GM18520 (cell line): ENCODE measurements around the gene LIG4.
"Not testable (repeated sequence)": the region's sequence is repeated elsewhere in the genome, so short reads cannot be mapped to it uniquely, and the experiment has no call there.

Source experiments
- ATAC-seq: cut with Tn5 transposase; IDR thresholded peaks from one replicate; pipeline ENCODE4 v1.9.1; 2021; ENCODE audit not compliant: unreplicated experiment

Gene LIG4

DNA sequence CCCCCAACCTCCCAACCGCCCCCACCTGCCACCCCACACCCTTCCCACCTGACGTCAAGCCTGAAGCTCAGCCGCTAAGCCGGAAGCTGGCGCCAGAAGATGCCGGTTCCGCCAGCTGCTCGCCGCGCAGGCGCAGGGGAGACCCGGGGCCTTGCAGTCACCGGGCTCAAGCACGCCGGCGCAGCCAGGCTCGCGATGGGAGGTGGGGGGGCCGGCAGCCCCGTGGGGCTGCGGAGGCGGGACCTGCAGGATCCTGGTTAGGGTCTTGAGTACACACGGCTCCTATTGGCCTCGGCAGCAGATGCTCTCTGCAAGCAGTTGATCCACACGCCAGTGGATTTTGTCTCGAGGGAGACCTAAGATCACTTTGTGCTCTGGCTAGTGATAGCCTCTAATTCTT, at the start of gene LIG4:
LIG4 (minus strand) TSS at position 101 of the 400 bp plus-strand sequence. CDS start 4,268 bp downstream, outside the sequence.
- ATAC-seq: peak; percentile 73

DNA sequence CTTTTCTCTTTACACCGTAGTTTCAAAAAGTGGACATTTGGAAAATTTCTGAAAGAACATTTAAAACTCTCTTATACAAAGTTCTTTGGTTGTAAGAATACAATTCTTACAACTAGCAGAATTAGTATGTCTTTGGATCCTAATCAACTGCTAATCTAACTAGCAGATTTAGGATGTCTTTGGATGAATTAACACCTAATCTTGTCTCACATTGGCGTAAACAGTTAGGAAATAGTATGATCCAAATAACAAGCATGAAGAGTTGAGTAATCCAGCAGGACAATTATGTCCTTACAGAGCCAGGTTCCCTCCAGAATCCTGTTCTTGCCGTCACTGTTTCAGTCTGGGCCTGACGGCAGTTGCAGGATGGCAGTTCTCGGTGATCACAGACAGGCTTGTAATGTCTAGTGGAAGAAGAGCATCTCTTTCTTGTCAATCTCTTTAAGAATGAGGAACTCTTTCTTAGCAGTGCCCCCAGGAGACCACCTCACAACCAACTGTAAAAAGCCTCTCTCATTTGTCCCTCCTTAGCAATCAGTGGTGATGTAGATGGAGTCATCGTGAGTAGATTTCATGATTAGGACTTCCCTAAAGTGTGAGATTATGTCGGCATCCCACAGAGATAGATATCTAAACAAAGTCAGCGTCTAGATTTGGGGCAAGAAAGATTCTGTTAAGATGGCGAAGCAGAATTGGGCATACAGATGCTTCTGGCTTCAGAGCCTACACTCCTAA, 48.5 kb upstream of the LIG4 start:
- ATAC-seq: no peak

DNA sequence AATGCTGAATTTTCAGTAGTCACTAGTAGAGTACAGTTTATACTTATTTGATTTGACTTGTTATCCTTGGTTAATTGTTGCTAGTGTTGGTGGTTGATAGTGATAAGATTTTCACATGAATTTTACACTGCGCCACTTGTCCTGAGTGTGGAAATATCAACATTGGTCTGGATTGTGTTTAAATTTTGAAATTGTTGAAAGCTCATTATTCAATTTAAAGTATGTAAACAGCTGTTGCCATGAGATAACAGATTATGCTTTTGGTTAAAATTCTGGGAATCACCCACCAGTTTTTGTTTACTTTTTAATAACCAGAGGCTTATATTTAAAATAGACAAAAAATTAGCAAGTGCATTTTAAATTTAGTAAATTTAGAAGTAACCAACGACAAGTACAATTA, 41.9 kb upstream of the LIG4 start:
- ATAC-seq: no peak

DNA sequence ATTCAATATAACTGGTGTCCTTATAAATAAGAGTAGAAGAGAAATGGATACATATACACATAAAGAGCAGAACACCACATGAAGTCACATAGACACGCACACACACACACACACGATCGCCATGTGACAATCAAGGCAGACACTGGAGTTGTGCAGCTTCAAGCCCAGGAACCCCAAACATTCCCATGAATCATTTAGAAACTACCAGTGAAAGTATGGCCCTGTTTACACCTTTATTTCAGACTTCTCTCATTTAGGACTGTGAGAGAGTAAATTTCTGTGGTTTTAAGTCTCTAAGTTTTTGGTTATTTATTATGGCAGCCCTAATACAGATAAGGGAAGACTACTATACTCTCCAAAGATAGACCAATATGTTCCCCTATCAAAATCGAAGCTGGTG, 33.8 kb upstream of the LIG4 start:
- ATAC-seq: no peak

DNA sequence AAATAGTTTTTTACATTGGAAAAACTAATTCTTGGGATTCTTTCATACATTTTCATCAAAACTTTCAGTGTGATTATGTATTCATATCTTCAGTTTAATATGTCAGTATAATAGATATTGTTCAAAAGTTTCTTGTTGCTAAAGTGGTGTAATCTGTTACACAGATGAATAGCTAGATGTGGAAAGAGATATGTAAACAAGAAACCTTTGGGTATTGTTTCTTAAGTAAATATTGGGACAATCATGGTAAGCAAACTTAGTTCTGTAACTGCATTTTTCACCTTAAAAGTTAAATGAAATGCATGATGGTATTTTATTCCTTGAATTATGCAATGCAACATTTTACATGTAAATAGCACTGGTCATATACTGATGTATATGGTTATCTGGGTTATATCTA, 15.0 kb upstream of the LIG4 start:
- no peak for ATAC-seq

DNA sequence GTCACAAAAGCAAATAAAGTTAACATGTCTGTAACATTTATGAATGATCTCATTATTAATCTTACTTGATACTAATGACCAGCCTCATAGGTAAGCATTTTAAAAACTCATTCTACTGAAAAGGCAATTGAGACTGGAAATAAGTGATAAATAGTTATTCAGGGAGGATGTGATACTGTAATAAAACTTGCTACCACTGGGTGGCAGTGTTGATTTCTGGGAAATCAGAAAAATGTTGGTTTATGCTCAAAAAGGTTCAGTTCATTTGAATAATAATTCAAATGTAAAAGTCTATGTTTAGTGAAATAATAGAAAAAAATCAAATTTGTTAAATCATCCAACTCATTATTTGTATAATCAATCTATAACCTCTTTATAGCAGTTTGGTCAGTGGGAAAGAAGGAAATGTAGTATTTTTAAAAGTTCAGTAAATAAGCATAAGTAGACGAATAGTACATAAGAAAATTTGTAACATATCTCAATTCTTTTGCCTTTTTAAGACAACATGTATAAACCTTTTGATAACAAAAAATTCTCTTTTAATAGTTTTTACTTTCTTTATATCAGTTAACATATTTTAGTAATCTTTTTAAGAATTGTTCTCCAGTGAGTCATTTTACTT, 12.4 kb upstream of the LIG4 start:
- no peak for ATAC-seq

DNA sequence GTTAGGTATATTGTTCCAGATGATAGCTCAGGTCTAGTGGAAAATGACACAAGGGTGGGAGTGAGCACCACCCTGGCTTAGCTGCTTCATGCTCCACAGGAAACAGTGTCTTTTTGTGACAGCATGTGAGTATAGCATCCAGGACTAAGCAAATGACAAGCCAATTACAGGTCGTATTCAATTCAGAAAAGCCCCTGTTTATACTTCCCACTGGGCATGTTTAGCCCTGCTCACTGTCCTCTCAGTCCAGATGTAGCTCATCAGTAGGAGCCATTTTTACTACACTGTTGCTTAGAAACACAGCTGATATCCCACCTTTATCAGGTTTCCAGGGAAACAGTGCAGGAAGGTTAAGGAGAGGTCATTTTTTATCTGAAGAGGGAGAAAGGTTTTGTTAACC, 10.8 kb upstream of the LIG4 start:
- ATAC-seq: no peak

DNA sequence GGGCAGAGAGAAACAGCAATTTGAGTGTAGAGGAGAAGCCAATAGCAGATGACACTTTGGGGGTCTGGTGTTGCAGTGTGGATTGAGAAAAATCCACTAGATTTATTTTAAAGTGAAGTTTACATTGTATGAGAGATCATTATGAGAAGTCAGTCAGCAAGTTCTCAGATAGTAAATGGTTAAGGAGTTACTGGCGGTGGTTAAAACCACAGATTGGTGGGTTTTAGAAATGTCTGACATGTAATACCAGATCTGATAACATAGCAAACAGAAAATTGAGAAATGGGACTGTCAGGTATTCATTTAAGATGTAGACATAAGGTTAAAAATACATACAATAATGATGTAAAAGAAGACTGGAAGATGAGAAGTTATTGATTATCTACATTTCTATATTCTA, 10.1 kb upstream of the LIG4 start:
- ATAC-seq: no peak

DNA sequence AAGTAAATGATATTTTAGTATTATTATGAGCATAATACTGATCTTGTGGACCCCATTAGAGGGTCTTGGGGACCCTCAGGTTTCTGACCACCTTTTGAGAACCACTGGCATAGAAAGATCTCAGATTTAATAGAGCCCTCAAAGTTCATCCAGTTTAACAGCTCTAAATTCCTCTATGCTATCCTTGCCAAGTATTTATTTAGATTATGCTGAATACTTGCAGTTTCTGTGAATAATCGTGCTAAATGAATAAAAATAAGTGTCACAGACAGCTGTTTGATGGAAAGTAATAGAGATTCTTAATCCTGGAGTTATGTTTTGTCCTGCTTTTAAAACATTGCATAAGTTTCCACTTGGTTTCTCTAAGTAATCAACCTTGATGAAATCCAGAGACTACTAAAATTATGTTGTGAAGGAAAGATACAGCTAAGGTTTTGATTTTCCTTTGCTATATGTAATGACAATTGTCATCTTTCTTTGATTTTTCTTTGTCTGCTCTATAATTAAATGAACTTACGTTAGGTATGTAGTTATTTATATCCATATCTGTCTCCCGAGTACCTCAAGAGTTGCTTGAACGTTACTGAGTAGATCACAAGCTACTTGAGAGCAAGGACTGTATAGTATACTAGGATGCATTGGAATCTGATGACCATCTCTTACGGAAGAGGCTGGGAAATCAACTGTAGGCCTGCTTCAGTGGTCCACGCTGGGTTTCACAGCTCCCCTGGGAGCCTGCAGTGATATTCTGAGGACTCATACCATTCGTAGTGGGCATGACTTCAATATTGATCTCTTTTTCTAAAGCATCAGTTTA, 8.6 kb upstream of the LIG4 start:
- ATAC-seq: no peak

DNA sequence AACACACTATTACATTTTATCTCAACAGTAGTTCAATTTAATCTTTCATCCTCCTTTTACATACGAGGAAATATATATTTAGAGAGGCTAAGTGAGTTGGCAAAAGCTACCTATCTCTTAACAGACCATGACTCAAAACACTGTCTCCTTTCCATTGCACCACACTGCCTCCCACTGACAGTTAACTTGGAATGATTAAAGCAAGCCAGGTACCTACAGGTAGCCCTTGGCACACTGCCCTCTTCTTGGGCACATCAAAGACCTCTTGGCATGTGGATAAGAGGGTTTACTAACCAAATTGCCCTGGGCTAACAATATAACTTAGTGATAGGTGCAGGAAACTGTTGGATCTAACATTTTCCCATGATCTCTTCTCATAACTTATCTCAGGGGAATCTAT, 4.7 kb upstream of the LIG4 start:
- no peak for ATAC-seq

DNA sequence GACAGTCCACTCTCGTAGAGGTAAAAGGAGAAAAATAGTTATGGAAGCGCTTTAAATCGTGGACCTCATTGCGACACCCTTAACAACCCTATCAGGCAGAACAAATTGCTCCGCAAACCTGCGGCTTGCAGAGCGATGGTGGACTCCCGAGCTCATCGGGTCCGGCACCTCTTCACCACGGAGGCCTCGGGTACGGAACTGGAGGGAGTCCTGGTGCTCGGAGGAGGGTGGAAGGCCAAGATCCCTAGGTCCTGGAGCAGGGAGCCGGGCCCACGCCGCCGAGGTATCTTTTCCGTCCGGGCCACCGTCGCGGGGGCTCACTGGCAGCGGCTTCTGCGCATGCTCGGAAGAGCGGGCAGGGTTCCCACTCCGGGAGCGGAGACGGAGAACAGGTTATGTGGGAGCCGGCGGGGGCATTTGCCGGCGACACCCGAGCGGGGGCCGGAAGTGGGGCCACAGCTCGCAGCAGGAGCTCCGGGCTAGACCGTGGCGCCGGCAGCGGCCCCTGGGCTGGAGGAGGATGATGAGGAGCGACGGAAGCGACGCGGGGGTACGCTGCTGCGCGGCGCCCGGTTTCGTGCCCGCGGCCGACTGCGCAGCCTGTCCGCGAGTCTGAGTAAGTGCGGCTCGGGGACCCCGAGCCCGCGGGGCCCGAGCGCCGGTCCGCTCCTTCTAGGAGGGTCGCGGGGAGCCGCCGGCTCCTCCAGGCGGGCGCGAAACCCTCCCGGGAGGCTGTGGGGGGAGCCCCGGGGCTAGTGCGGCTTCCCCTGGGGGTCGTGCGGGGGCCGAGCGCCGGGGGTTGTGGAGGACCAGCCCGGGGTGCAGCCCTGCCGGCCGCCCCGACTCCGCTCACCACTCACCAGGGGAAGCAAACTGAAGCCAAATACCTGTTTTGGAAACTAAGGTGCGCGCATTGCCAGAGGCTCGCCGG, 3.0 kb upstream of the LIG4 start, which contains the start of gene ABHD13:
ABHD13 (plus strand) TSS at position 349 of the 931 bp plus-strand sequence. CDS start 10,827 bp downstream, outside the sequence.
- ATAC-seq: peak; percentile 73

DNA sequence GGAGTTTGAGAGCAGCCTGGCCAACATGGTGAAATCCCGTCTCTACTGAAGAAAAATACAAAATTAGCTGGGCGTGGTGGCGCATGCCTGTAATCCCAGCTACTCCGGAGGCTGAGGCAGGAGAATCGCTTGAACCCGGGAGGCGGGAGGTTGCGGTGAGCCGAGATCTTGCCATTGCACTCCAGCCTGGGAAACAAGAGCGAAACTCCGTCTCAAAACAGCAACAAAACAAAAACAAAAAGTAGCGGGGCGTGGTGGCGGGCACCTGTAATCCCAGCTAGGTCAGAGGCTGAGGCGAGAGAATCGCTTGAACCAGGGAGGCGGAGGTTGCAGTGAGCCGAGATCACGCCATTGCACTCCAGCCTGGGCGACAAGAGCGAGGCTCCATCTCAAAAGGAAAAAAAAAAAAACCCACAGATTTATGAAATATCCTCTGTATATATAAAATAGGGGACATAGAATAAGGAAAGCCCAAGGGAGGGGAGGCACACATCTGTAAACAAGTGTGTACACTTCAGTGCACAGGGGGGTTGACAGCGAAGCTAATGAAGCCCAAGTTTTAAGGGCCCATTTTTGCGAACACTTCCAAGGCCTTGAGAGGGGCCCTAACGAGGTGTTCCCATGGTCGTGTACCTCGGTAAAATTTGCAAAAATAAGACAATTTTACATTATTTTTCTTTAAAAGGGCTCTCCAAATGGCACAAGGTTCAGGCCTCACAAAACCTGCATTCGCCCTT, 2.1 kb upstream of the LIG4 start:
- not testable (repeated sequence) for ATAC-seq

DNA sequence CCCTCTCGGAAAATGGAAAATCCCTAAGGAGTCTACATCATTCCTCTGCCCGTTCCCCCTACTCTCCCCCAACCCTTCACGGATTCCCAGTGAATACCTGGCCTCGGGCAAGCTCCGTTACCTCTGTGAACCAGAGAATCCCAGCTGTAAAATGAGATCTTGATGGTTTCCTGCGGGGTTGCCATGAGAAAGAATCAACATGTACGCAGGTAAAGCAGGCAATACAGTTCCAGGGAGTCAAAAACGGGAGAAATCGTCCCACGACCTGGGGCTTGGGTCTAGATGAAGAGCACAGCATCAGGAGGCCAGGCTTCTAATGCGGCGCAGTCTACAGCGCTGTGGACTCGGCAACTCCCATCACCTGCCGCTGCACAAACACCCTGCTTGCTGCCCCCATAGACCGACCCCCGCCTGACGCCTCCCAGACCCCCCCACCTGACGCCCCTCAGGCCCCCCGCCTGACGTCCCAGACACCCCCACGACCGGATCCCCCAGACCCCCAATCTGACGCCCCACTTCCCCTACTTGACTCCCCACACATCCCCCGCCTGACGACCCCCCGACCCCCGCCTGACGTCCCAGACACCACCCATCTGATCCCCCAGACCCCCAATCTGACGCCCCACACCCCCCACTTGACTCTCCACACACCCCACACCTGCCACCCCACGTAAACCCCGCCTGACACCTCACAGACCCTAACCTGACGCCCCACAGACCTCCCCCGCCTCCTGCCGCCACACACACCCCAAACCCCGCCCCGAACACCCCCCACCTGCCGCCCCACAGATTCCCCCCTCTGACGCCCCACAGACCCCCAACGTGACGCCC, 680 bp downstream of the LIG4 start:
- ATAC-seq: no peak

DNA sequence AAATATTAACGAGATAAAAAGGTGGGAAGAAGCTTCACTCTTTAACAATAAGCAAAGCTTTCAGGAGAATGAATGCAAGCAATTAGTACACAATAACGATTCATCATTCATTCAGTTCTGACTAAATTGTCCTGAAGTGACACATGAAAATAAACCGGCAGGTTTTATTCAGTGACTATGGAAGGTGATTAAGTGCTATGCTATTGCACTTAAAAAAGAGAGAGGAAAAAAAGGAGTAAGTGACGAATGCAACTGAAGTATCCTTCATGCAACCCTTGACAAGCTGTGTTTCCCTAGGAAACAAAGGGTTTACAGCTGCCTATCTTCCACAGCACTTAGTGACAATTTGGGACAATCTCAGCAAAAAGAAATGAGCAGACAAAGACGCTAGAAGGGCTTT, 1.4 kb downstream of the LIG4 start:
- no peak for ATAC-seq

DNA sequence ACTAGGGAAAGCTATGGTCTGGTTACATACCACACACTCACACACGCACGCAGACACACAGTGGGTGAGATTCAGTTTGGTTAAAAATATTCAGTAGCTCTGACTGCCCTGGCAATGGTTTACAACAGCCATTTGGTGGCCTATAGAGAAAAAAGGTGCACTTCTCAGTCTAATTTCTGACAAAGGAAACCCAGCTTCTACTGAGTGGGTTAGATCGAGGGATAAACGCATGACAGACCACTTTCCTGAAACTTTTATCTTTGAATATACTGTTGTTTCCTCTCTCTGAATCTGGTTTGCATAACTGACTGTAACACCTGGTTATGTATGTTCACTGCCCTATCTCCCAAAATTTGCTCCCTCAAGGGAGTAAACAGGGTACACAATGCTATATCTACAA, 2.5 kb downstream of the LIG4 start:
- no peak for ATAC-seq

DNA sequence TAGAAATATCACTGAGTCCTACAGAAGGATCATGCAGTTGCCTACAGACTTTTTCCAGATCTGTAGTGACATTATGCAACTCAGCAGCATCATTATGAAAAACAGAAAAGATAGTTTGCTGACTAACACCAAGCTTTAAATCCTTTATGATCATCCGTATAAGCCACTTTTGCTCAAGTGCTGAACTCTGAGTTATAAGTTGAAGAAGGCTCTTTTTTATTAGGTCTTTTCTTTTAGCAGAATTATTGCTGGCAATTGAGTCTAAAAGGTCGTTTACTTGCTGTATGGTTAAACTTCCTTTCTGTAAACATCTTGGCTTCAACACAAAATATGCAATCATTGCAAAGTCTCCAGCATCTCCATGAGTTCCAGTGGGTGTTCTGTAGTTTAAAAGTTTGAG, 4.8 kb downstream of the LIG4 start:
- ATAC-seq: no peak

DNA sequence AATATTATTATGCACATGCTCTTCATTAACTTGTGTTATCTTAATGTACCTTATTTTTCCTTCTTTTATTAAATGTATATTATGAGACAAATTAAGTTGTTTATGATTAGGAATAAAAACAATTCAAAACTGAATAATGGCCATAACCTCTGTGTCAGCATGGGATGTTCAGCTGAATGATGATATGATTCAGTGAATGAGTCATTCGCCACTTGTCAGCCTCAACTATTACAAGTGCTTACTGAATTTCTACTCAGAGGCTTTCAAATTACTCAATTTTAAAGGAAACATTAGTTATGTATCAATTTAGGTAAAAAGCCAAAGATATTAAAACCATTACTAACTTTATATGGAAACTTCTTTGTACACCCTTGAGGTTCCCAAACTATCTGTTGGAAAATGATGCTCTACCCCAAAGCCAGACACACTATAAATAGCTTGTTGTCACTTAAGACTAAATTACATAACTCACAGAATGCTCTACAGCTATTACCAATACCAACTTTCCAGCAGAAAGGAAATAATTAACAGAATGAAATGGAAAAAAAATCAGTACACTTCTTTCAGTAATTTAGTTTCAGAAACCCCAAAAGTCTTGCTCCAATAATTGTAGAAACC, 14.4 kb downstream of the LIG4 start:
- no peak for ATAC-seq

DNA sequence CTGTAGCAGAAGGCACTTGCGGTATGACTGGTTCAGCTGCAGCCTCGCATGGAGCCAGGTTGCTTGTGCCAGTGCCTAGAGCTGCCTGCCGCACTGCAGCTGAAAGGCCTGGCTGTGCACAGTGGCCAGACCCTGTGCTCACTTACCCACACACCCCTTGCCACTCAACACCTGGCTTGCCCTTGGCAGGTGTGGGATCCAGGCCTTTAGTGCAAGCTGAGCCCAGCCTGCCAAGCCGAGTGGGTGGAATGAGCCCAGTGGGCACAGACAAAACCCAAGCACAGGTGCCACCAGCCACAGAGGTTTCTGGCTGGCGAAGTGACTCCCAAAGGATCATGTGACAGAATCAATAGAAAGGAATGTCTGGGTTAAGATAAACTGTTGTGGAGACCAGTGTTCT, 19.5 kb downstream of the LIG4 start:
- ATAC-seq: no peak

DNA sequence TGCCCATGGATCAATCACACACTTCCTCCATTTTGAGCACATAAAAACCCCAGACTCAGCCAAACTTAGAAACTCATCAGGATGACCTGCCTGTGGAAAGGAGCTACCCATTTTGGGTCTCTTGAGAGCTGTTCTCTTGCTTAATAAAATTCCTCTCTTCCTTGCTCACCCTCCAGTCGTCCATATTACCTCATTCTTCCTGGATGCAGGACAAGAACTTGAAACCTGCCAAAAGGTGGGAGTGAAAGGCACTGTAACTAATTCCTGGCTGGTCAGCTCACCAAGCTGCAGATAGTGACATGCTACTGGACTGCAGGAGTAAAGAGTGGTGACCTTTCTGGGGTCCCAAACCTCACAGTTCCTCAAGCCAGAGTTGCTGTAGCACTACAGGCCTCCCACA, 20.2 kb downstream of the LIG4 start:
- no peak for ATAC-seq
